T-helper 1 cell treated with Interleukin-12 subunit alpha and Interleukin-12 subunit beta and Interleukin-4 antibody, amounts not matched to agents 30 ng/mL and 1 ng/mL, for 36 hours (primary cell): ENCODE results near the gene ITIH3. TPM values are rescaled to one million over a fixed set of nuclear protein-coding genes. Genes with fewer than 3 reads are reported as not detected.
"Not testable (repeated sequence)": the region's sequence is repeated elsewhere in the genome, so short reads cannot be mapped to it uniquely, and the experiment has no call there.

Experiments
- intact Hi-C: fragments of 100-400 bp; cut with micrococcal nuclease; formaldehyde crosslinking; loops from one replicate; pipeline ENCODE4 v1.15.1; 2024
- total RNA-seq: library from RNA; stranded (reverse); gene quantifications from 2 replicates; pipeline ENCODE4 v1.2.3, GENCODE V29; 2022

Gene ITIH3, protein sequence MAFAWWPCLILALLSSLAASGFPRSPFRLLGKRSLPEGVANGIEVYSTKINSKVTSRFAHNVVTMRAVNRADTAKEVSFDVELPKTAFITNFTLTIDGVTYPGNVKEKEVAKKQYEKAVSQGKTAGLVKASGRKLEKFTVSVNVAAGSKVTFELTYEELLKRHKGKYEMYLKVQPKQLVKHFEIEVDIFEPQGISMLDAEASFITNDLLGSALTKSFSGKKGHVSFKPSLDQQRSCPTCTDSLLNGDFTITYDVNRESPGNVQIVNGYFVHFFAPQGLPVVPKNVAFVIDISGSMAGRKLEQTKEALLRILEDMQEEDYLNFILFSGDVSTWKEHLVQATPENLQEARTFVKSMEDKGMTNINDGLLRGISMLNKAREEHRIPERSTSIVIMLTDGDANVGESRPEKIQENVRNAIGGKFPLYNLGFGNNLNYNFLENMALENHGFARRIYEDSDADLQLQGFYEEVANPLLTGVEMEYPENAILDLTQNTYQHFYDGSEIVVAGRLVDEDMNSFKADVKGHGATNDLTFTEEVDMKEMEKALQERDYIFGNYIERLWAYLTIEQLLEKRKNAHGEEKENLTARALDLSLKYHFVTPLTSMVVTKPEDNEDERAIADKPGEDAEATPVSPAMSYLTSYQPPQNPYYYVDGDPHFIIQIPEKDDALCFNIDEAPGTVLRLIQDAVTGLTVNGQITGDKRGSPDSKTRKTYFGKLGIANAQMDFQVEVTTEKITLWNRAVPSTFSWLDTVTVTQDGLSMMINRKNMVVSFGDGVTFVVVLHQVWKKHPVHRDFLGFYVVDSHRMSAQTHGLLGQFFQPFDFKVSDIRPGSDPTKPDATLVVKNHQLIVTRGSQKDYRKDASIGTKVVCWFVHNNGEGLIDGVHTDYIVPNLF
- total RNA-seq, result not detected in 2 replicates

DNA sequence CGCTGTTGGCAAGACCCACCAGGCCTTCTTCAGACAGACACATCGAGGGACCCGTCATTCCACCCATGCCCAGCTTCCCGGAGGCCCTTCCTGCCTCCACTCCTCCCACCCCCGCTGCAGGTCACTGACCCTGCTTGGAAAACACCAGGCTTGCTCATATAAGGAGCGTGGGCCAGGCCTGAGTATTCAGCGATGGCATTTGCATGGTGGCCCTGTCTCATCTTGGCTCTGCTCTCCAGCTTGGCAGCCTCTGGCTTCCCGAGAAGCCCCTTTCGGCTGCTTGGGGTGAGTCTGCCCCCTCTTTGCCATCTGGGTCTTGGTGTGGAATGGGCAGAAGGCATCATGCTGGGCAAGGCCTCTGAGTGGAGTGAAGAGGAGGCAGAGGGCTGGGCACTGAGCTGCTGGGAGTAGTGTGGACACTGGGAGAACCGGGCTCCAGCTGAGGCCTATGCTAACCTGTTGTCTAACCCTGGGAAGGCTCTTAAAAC is at the start of gene ITIH3:
Gene ITIH3, plus strand, starts transcription at position 185 of the 488 bp plus-strand sequence. Its CDS starts 8 bp downstream, at position 193.
- intact Hi-C loops, result no loop called here

DNA sequence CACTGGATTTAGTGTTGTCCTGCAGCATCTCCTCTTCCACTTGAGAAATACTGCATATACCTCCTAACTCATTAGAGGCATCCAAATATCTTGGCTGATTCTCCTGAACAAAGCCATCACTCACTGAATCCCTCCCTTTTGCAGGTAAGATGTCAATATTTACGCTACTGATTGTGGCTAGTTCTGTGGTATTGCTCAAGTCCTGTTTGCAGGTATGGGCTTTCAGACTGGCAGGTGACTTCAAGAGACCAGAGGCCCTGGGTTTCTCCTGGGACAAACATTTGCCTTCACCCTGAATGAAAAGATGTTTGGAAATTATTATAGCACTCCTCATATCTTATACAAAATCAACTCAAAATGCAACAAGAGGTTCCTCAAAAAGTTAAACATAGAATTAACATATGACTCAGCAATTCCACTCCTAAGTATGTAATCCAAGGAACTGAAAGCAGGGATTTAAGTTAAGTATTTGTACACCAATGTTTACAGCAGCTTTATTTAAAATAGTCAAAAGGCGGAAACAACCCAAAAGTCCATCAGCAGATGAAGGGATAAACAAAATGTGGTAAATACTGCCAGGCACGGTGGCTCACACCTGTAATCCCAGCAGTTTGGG is 42.4 kb upstream of the ITIH3 start:
- intact Hi-C loops, result no loop called here

DNA sequence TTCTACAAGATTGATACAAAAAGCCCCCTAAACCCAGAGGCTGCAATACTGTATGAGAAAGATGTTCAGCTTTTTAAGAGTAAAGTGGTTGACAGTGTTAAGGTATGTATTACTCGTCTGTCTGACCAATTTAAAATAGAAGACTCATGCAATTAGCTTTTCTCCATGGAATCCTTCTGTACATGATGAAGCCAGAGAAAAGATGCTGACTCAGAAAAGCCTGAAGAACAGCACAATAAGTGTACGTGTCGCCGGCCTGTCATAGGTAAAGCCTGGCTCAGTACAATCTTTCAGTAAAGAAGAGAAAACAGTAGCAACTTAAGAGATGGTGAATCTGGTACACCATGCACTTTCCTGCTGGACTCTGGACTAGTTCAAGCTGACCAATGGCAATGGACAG is 40.2 kb upstream of the ITIH3 start:
- intact Hi-C loops, result no loop called here

DNA sequence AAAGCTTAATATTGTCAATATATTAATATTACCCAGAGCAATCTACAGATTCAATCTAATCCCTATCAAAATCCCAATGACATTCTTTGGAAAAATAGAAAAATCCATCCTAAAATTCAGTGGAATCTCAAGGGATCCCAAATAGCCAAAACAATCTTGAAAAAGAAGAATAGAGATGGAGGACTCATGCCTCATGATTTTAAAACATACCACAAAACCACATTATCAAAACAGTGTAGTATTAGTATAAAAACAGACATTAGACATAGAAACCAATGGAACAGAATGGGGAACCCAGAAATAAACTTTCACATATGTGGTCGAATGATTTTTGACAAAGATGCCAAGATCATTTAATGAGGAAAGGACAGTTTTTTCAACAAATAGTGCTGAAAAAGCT is 38.5 kb upstream of the ITIH3 start:
- intact Hi-C loops, result no loop called here

DNA sequence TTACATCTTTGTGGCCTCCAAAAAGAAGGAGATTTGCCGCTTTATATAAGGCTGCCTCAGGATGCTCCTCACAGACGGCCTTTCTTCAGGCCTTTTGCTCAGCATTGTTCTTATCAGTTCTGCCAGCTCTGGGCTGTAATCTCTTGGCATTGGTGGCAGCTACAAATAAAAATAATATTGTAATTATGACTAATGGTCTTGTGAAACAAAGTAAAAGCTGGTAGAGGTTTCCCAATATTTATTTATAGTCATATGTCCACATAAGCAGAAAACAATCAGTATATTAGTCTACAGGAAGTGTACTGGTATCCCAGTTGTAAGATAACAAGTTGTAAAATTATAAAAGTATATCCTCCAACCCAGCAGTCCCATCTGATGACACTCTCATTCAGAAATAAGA is 31.1 kb upstream of the ITIH3 start:
- intact Hi-C loops, result no loop called here

DNA sequence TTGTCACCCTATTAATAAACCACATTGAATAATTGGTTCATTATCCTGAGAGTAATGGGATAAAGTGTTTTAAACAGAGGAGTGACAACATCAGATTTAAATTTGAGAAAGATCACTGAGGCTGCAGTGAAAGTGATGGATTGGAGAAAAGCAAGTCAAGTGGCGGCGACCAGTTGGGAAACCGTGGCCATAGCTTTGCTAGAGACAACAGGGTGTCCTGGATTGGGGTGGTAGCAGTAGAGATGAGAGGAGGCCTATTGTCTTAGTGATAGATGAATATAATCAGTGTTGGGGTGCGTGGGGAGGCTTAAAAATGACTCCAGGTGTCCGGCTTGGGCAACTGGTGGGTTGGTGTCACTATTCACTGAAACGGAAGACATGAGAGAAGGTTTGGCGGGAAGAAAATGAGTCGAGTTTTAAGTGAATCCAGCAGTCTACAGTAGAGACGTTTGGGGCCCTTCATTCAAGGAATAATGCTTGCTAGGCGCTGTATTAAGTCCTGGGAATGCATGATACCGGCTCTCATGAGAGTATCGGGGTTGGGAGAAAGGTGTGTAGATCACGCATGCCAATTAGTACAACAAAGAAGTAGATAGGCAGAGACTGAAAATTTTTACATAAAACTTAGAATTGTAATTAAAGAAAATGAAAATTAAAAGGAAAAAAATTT is 24.7 kb upstream of the ITIH3 start:
- intact Hi-C loops, result loop anchor here (1.0 to 2.0 kb wide), 5 partner anchors 49 to 577 kb away; partner anchors contain the start of genes DCP1A, GNL3 and STIMATE

DNA sequence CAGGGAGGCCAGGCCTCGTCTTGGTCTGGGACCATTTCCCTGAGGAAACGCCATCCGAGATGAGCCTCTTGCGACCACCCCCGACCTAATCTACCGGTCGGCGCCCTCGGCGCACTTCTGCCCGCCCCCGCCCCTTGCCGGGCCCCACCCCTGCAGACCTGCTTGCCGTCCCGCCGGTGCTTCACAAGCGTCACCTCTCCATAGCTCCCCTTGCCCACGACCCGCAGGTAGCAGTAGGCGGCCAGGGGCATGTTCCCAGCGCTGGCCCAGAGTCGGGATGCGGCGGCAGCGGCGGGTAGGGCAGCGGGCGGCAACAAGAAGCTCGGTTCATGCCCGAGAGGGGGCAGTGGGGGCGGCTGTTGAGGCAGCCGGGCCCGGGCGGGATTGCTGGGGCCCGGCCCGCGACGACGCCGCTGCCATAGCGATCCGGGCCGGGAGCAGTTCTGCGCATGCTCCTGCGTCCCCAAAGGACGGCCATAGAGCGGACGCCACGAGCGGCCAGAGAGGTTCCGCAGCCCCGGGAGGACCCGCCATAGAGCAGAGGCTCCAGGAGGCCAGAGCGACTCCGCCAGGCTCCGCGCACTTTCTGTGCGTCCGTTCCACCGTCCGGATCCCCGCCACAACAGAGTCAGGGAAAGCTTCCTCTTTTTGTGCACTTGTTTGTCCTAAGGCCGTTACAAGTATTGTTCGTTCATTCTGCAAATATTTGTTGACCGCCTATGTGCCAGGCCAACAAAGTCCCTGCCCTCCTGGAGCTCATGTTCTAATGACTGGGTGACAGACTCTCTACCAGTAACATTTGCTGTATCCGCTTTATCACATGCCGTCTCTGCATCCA is 23.9 kb upstream of the ITIH3 start, which contains the start of gene NEK4:
Gene NEK4, minus strand, starts transcription at position 445 of the 838 bp plus-strand sequence. Its CDS starts 194 bp downstream, at position 251.
- intact Hi-C loops, result loop anchor here (1.0 to 2.0 kb wide), 6 partner anchors 50 to 576 kb away; partner anchors contain the start of genes DCP1A, GNL3, SPCS1 and STIMATE

DNA sequence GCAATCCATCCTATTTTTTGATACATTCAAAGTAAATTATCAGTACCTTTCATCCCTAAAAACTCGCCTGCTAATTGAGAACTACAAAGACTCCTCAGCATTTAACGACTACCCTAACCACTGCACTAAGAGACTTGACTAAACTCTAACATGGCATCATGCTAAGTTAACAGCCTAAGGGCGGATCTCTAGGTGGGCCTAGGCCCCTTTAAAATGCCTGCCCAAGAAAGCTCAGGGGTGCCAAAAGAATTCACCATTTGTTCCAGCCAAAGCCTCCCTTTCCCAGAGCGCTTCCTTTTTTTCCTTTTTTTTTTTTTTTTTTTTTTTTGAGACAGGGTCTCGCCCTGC is 23.3 kb upstream of the ITIH3 start:
- intact Hi-C loops, result loop anchor here (1.0 to 2.0 kb wide), 4 partner anchors 51 to 575 kb away; partner anchors contain the start of genes DCP1A, SPCS1 and STIMATE

DNA sequence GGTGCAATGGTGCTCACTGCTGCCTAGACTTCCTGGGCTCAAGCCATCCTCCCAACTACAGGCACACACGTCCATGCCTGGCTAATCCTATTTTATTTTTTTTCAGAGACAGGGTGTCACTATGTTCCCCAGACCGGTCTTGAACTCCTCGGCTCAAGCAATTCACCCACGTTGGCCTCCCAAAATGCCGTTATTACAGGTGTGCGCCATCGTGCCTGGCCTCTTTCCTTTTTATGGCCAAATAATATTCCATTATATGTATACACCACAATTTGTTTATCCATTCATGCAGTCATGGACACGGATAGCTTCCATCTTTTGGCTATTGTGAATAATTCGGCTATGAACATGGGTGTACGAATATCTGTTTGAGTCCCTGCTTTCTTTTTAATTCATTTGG is 22.9 kb upstream of the ITIH3 start:
- intact Hi-C loops, result loop anchor here (1.0 to 2.0 kb wide), 4 partner anchors 51 to 575 kb away; partner anchors contain the start of genes DCP1A, SPCS1 and STIMATE

DNA sequence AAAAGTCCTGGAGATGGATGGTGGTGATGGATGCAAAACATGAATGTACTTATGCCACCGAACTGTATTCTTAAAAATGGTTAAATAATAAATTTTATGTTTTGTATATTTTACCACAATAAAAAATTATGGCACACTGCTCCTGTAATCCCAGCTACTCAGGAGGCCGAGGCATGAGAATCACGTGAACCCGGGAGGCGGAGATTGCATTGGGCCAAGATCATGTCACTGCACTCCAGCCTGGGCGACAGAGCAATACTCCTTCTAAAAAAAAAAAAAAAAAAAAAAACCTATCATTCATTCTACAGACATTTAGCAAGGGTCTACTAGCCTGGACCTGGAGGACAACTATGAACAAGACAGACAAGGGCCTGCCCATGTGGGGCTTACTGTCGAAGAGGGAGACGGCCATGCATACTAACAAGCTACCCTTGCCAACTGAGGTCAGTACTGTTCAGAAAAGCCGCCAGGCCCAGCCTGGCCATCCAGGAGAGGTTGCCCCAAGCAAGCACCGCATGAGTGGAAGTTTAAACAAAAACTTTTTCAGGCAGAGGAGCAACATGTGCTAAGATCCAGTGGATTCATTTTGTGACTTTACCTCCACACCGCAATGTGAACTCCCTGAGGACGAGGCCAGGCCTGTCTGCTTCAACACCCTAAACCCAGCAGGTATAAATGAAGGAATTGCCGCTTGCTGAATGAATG is 21.1 kb upstream of the ITIH3 start:
- intact Hi-C loops, result no loop called here

DNA sequence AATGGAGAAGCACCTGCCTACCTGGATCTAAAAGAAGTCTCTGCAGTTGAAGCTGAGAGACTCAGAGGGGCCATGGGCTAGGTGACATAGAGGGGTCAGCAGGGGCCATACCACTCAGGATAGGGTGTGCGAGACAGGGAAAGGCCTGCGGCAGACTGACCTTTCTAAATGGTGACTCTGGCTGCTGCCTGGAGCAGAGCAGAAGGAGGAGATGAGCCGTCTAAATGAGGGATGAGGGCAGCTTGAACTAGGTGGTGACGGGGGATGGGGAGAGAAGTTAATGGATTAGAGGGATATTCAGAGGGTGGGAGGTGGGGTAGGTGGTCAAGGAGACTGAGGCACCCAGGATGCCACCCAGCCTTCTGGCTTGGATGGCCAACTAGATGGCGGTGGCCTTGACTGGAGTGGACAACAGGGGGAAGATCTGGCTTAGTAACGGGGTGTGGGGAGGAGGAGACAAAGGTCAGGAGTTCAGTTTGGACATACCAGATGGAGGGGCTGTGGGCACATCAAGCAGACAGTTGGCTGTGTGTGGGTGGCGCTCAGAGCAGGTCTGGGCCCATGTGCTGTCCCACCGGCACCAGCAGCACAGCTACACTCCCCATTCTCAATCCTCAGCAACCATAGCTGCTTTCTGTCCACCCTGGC is 20.4 kb upstream of the ITIH3 start:
- intact Hi-C loops, result no loop called here

DNA sequence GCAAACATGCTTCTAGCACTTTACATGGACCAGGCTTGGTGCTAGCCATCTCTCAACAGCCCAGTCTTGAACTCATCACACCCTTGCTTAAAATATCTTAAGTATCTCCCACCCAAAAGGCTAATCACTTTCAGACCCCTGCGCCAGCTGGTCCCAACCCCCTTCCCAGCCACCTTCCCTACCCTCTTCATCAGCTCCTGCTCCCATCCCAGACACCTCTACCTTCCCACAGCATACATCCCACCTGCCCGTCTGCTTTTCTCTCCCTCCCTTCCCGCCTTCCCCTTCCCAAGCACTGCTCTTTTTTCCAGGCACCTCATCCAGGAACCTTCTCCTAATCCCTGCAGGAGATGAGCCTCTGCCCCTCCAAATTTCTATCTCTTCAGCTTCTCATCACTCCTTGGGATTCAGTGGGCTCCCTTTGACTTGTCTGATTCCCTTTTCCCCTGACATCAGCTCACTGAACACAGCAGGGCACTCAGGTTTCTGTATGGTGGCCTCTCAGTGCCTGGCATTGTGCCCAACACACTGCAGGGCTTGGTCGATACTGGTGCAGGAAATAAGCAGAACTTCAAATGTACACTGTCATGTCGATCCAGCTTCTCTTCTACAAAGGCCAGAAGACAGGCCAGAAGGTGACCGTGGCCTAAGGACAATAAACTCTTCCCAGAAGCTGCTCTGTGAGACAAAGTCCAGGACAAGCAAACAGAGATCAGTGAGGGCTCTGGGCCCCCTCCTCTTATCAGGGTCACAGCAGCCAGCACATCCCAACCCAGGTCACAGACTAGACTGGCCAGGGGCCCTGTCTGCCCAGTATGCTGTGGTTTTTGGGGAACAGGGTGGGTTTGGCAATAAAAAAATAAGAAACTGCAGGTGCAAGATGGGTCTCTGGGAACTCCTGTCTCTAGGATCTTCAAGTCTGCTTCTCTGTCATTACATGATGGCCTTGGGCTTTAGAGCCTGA is 19.4 kb upstream of the ITIH3 start:
- intact Hi-C loops, result no loop called here

DNA sequence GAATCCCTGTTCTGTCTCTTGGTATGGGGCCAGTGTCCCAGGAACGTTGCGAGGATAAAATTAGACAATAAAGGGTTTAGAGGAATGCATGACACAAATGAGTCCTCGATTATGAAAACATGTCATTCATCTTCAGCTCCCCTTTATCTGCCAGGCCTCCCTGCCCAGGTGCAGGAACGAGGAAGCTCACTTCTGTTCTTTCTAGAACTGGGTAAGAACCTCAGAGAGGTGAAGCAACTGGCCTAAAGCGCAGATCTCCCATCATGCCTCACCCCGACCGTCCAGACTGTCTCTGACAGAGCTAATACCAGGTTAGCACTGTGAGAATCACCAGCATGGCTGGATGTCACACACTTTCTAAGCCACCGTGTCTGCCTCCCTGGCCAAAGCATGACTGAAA is 18.7 kb upstream of the ITIH3 start:
- intact Hi-C loops, result no loop called here

DNA sequence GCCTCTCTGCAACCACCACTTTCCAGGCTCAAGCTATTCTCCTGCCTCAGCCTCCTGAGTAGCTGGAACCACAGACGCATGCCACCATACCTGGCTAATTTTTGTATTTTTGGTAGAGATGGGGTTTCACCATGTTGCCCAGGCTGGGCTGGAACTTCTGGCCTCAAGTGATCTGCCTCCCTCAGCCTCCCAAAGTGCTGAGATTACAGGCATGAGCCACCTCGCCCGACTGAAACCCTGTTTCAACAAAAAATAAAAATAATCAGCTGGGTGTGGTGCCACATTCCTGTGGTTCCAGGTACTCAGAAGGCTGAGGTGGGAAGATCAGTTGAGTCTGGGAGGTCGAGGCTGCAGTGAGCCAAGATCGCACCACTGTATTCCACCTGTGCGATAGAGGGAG is 18.1 kb upstream of the ITIH3 start:
- intact Hi-C loops, result not testable (repeated sequence)

DNA sequence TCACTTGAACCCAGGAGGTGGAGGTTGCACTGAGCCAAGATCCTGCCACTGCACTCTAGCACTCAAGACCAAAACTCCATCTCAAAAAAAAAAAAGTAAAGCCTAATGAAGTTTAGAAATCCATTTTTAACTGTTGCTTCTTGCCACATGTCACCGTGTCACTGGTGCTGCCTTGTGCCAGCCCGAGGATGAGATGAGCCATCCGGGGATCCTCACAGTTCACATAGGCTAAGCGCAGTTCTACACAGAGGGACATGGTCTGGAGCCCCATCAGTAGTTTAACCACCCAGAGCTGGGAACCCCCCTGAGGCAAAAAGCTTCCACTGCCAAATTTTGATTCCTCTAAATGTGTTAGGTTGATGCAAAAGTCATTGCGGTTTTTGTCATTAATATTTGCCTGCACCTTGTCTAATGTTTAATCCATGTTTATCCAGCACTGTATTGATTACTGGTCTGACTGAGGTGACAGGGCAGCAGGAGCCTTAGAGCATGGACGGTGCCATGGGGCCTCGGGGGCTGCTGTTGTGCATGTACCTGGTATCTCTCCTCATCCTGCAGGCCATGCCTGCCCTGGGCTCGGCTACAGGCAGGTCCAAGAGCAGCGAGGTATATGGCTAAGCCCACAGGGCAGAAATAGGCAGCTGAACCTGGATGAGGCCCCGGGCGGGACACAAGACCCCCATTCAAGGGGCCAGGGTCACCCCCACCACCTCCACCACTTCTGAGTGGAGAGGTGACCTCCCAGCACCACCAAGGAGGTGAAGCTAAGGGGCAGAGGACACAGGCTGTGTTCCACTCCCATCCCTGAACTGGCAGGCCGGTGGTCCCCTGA is 17.3 kb upstream of the ITIH3 start, which contains the start of gene ITIH1:
Gene ITIH1, plus strand, starts transcription at position 473 of the 832 bp plus-strand sequence. Its CDS starts 17 bp downstream, at position 490.
- intact Hi-C loops, result no loop called here
